CD4-positive, alpha-beta T cell treated with Interleukin-4 for 4 hours (primary cell): ENCODE data around the gene LILRB5.
"Not testable (repeated sequence)": the region's sequence is repeated elsewhere in the genome, so short reads cannot be mapped to it uniquely, and the experiment has no call there.

Source experiments
- DNase-seq: peaks from one replicate; pipeline ENCODE4 v3.0.0-alpha.2; 2020

The LILRB5 gene

GRCh38 chr19:54240372-54241336 is 16.4 kb downstream of the LILRB5 start:
- not testable (repeated sequence) for DNase-seq

GRCh38 chr19:54239491-54240371 is 17.3 kb downstream of the LILRB5 start:
- DNase-seq = not testable (repeated sequence)

- DNase-seq = no peak
Measured at GRCh38 chr19:54233941-54234340, 23.1 kb downstream of the LILRB5 start.

- peak; percentile 78 for DNase-seq
Measured at GRCh38 chr19:54231077-54231931, 25.8 kb downstream of the LILRB5 start.

- no peak for DNase-seq
Measured at GRCh38 chr19:54230031-54230430, 27.0 kb downstream of the LILRB5 start.

GRCh38 chr19:54229146-54229545 is 27.9 kb downstream of the LILRB5 start:
- DNase-seq = no peak

- not testable (repeated sequence) for DNase-seq
Measured at GRCh38 chr19:54224619-54225018, 32.5 kb downstream of the LILRB5 start.

- DNase-seq = not testable (repeated sequence)
Measured at GRCh38 chr19:54223937-54224281, 33.2 kb downstream of the LILRB5 start.

- DNase-seq = not testable (repeated sequence)
Measured at GRCh38 chr19:54223277-54223936, 33.7 kb downstream of the LILRB5 start.

- DNase-seq = not testable (repeated sequence)
Measured at GRCh38 chr19:54222474-54223276, 34.4 kb downstream of the LILRB5 start, which contains the start of gene LILRB3. TSS of gene LILRB3 (minus strand) at chr19:54223007. CDS start at chr19:54222976, 31 bp downstream.

GRCh38 chr19:54221947-54222346 is 35.1 kb downstream of the LILRB5 start:
- DNase-seq = not testable (repeated sequence)

GRCh38 chr19:54219702-54220101 is 37.4 kb downstream of the LILRB5 start:
- DNase-seq = not testable (repeated sequence)

- DNase-seq = no peak
Measured at GRCh38 chr19:54218960-54219661, 38.0 kb downstream of the LILRB5 start.

- DNase-seq = no peak
Measured at GRCh38 chr19:54218259-54218658, 38.8 kb downstream of the LILRB5 start.

- DNase-seq = not testable (repeated sequence)
Measured at GRCh38 chr19:54217517-54218247, 39.4 kb downstream of the LILRB5 start.

GRCh38 chr19:54216869-54217268 is 40.2 kb downstream of the LILRB5 start:
- no peak for DNase-seq

GRCh38 chr19:54214734-54215133 is 42.3 kb downstream of the LILRB5 start:
- DNase-seq = not testable (repeated sequence)

GRCh38 chr19:54214217-54214616 is 42.9 kb downstream of the LILRB5 start:
- DNase-seq = not testable (repeated sequence)

GRCh38 chr19:54211235-54211634 is 45.8 kb downstream of the LILRB5 start:
- no peak for DNase-seq
